GM18505 (cell line): ENCODE measurements around the gene PRRC2C.
"Not testable (repeated sequence)": the region's sequence is repeated elsewhere in the genome, so short reads cannot be mapped to it uniquely, and the experiment has no call there.

Experiments
- ATAC-seq: cut with Tn5 transposase; IDR thresholded peaks from one replicate; pipeline ENCODE4 v1.9.1; 2021; ENCODE audit not compliant: unreplicated experiment
- POLR2A ChIP-seq: IDR thresholded peaks from 4 replicates; pipeline ENCODE4 v1.6.1; 2011; ENCODE audit warnings: borderline replicate concordance; ENCODE audit not compliant: insufficient read depth, insufficient read length; ENCODE audit errors: extremely low read depth

PRRC2C gene

DNA sequence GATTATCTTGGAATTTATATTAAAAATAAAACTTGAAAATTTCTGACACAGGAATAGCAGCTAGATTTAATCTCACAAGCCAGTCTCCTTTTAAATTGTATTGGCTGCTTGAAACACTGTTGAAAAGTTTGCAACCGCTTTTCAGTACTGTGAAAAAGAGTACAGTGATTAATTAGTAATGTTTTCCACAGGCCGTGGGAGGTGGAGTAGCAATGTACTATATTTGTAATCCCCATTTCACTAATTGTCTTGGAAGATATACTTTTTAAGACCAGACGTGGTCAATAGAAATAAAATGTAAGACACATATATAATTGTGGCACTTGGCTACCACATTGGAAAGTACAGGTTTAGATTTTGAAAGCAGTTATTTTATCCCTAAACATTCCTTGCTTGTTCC lies 95.9 kb downstream of the PRRC2C start:
- no peak for TF ChIP-seq POLR2A
- no peak for ATAC-seq

GRCh38 chr1:171581766-171582165 lies 96.4 kb downstream of the PRRC2C start:
- no peak for TF ChIP-seq POLR2A

GRCh38 chr1:171582589-171582988 lies 97.3 kb downstream of the PRRC2C start:
- ATAC-seq = no peak
- no peak for TF ChIP-seq POLR2A

More at GRCh38 chr1:171581766-171582165, 96.4 kb downstream of the PRRC2C start:
- ATAC-seq = no peak

- no peak for TF ChIP-seq POLR2A
- no peak for ATAC-seq
Measured at GRCh38 chr1:171583591-171584201, 98.4 kb downstream of the PRRC2C start.

GRCh38 chr1:171585715-171586114 lies 100.4 kb downstream of the PRRC2C start:
- no peak for ATAC-seq
- TF ChIP-seq POLR2A = no peak

GRCh38 chr1:171588230-171588629 lies 102.9 kb downstream of the PRRC2C start:
- ATAC-seq = no peak
- no peak for TF ChIP-seq POLR2A

GRCh38 chr1:171590022-171590421 lies 104.7 kb downstream of the PRRC2C start:
- TF ChIP-seq POLR2A = no peak
- ATAC-seq = no peak

DNA sequence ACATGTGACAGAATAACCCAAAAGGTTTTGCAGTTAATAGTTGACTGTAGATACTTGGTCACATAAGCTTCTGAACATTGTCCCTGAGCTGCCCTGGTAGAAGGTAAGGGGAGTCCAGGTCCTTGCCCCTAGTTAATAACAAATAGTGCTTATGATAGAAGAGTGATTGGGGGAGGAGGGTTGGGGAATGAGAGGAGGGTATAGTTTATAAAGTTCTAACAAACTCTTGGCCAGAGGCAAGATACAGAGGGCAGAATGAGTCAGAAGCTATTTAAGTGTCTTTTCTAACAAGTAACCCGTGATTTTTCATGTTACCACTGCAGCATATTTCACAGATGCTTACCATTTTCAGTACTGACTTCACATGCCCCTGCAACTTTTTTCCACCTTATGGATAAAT lies 110.0 kb downstream of the PRRC2C start:
- TF ChIP-seq POLR2A = no peak
- ATAC-seq = no peak

GRCh38 chr1:171596119-171596518 lies 110.8 kb downstream of the PRRC2C start:
- TF ChIP-seq POLR2A = no peak
- ATAC-seq = no peak

GRCh38 chr1:171596705-171597104 lies 111.4 kb downstream of the PRRC2C start:
- no peak for TF ChIP-seq POLR2A
- no peak for ATAC-seq

GRCh38 chr1:171597203-171597602 lies 111.9 kb downstream of the PRRC2C start:
- ATAC-seq = no peak
- TF ChIP-seq POLR2A = no peak

GRCh38 chr1:171600310-171600709 lies 115.0 kb downstream of the PRRC2C start:
- ATAC-seq = not testable (repeated sequence)

- ATAC-seq = no peak
- no peak for TF ChIP-seq POLR2A
Measured at GRCh38 chr1:171600862-171601261, 115.5 kb downstream of the PRRC2C start.

GRCh38 chr1:171603042-171603441 lies 117.7 kb downstream of the PRRC2C start:
- not testable (repeated sequence) for ATAC-seq

GRCh38 chr1:171606402-171606941 lies 121.1 kb downstream of the PRRC2C start:
- no peak for ATAC-seq
- TF ChIP-seq POLR2A = no peak
